ENCODE measurements around the gene EYS.
"Not testable (repeated sequence)": the region's sequence is repeated elsewhere in the genome, so short reads cannot be mapped to it uniquely, and the experiment has no call there.

The EYS gene

DNA sequence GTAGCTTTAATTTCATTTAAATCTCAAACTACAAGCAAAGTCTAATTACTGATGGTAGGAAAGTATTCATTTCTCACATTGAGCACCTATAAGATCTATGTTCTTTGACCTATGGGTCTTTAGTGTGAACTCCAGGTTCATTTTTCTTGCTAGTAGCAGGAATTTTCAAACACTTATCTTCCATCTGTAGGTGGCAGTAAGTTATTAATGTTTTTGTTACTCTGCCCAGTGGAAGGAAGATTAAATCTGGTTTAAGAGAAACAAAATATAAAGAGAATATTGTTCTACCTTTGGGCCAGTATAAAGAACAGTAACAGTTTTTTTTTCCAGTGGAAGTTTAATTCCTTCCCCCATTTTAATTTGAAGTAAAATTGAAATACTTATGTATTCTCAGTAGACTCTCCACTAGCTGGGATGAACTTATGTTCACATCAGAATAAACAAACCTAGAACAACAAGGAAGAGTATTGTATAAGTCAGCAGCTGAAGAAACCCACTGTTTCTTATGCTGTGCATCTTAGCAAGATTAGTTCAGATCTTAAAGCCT is 1743.2 kb downstream of the EYS start:
- no peak for DNase-seq (ENCODE audit: low spot score)

GRCh38 chr6:63953336-63954021 is 1753.5 kb downstream of the EYS start:
- DNase-seq (ENCODE audit: low spot score) = not testable (repeated sequence)

DNA sequence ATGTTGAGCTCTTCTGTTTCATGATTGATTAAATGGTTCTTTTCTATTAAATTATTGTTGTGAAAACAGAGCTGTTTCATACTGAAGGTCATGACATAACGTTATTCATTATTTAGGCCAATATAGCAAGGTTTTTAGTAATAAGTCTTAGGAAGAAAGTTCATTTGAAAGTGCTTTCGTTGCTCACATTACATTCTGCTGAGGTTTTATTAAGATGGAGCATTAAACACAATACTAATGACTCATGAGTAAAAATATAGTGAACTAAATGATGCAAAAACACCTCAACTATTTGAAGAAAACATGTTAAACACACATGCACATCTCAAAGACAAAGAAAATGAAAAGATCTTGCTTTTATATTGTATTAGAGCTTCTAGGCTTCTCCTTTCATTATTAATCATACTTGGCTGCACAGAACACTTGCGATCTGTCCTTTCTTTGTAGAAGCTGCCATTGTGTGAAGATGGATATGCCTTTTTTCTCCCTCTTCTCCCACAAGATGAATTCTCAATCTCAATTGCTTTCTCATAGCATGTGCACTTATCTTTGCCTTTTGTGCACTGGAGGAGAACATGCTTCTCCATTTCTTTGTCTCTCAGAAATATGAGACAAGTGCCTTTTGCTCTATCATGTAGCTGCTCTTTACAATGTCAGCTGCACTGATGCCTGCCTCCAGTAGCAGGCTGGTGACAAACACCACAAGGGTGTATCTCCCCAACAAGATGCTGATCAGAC is 1759.1 kb downstream of the EYS start:
- no peak for DNase-seq (ENCODE audit: low spot score)

DNA sequence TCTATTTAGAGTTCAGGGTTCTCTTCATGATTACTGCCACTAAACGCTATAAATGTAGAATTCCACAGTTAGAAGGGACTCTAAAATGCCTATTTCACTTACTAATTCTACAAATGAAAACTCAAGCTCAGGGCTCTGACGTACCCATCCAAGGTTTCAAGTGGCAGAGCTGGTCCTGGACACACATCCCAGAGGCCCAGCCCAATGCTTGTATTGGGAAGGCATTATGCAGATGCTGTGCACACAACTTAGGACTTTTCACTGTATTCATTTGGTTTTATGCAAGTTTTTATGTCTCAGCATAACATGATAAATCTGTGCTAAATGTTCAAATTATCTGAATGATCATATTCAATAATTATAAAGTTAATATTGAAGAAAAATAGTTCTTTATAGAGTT is 1761.0 kb downstream of the EYS start:
- DNase-seq (ENCODE audit: low spot score) = no peak

DNA sequence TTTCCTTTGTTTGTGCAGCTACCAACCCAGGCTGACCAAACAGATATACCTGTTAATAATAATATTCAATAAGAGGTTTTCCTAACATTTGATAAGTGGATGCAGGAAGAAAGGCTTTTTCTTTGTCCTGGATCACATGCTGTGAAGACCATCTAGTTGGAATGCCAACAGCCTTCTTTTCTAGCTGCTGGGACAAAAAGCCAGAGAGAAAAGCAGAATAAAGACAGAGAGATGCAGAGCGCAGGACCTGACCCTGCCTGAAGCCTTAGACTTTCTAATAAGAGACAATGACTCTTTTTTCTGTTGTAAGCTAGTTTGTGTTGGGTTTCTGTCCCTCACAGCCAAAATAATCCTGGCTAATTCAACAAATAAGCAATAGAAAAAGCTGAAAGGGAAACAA is 1763.2 kb downstream of the EYS start:
- DNase-seq (ENCODE audit: low spot score) = no peak

GRCh38 chr6:63941747-63942470 is 1765.1 kb downstream of the EYS start:
- no peak for DNase-seq (ENCODE audit: low spot score)

DNA sequence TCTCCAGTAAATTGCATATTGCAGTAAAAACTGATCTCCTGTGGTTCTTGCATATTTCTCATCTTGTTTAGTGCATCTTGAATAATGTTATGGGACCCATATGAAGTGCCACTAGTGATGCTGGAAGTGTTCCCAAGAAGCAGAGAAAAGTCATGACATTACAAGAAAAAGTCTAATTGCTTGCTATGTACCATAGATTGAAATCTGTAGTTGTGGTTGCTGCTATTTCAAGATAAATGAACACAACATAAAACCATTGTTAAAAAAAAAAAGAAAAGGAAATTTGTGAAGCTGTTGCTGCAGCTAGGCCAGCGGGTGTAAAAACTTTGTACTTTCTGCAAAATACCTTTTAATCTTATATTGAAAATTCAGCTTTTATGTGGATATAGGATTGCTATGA is 1767.0 kb downstream of the EYS start:
- no peak for DNase-seq (ENCODE audit: low spot score)

DNA sequence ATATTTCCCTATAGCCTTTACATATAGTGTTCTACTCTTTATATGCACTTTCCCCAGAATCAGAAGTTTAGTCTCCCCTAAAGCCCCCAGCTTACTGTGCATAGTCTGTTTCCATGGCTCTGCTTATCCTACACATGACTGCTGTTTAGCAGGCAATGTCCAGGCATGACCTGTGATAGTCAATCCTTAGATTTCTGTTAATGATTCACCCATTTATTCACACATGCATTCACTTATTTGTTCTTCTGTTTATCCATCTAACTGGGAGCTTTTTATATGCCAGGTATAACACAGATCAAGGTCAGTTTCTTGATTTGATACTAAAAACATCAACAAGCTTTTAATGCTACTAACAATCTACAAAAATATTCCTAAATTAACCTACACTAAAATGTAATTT is 1770.6 kb downstream of the EYS start:
- DNase-seq (ENCODE audit: low spot score) = no peak

DNA sequence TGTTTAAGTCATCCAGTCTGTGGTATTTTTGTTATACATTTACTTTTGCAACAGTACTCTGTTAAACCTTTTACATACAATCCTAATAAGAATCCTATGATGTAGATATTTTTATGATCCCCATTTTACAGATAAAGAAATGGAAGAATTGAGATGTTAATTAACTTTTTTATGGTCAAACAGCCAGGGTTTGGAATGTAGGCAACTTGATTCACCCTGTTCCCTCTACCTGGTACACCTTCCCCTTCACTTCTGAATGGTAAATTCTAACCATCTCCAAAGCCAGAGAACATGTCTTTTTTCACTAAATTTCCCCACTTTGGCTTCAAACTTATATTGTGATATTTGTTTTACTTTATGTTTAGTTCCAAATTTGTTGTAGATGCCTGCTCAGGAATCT is 1771.3 kb downstream of the EYS start:
- DNase-seq (ENCODE audit: low spot score) = no peak

DNA sequence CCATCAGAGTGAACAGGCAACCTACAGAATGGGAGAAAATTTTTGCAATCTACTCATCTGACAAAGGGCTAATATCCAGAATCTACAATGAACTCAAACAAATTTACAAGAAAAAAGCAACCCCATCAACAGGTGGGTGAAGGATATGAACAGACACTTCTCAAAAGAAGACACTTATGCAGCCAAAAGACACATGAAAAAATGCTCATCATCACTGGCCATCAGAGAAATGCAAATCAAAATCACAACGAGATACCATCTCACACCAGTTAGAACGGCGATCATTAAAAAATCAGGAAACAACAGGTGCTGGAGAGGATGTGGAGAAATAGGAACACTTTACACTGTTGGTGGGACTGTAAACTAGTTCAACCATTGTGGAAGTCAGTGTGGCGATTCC is 1773.1 kb downstream of the EYS start:
- not testable (repeated sequence) for DNase-seq (ENCODE audit: low spot score)

GRCh38 chr6:63930848-63931247 is 1776.2 kb downstream of the EYS start:
- no peak for DNase-seq (ENCODE audit: low spot score)

DNA sequence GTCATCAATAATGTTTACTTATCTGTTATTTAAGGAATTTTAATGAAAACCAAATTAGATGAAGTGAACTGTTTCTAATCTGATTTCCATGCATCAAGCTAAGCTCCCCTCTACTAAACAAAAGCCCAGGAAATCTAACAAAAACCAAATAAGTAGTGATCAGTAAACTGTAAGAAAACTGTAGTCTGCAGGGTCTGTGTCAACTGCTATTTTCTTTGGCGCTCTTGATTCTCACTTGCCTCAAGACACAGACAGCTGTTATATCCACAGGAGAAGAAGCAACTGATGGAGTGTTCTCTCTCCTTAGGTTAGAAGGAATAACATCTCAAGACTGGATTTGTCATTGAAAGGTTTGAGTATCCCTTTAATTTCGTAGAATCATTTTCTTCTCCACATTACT is 1777.9 kb downstream of the EYS start:
- no peak for DNase-seq (ENCODE audit: low spot score)

GRCh38 chr6:63928613-63929012 is 1778.4 kb downstream of the EYS start:
- no peak for DNase-seq (ENCODE audit: low spot score)

DNA sequence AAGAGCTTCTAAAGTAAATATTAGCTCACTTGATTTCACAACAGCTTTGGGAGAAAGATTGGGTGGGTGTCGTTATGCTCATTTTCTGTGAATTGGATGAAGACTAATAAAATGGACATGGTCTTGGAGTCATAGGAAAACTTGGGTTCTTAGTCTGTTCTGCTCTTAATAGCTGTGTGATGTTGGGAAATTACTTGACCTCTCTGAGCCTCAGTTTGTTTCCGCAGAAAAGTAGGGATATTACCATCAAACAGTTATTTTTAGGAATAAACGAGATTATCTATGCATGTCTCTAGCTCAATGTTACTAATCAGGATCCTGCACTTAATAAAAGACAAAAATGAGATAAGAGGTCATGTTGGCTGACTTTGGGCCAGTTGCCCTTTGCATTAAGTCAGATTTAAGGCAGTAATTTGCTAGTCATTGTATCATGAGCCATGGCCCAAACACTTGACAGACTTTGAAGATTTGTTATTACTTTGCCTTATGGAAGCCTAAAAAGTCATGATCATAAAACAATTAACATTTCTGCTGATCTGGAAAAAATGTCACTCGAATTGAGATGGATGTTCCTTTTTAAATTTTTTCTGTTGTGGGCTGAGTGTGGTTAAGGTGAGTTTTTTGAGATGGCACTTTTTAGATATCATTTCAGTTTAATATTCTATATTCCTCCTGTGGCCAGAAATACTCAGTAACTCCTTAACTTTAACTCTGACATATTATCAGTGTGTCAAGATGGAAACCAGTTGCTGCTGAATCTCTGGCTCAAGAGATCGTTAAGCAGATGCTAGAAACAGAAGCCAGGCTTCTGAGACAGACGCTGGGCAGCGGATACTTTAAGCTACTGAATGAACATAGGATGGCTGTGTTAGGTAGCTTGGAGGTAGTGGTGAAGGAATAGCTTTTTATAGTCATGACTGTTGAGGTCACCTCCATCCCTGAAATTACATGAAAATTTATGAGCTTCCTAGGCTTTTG is 1779.8 kb downstream of the EYS start:
- DNase-seq (ENCODE audit: low spot score) = no peak

DNA sequence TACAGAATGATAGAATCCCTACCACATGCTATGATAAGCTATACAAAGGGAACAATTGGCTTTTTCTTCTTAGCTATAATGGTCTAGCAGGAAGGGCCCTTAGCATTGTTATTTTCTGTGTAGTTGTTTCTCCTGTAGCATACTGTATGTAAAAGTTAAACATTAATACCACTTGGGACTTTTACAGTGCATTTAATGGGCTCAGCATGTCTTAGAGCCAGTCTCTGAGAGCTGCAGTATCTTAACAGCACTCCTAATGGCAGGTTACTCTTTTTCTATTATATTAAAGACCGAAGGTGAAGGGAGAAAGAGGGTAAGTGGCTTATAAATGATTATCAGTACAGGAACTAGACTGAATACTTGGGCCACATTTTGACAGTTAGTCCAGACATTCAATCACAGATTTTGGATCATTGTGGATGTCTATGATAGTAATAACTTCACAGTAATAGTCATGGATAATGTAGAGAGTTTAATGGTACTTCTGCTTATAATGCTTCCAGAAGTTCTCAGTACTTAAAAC is 1780.7 kb downstream of the EYS start:
- DNase-seq (ENCODE audit: low spot score) = no peak

DNA sequence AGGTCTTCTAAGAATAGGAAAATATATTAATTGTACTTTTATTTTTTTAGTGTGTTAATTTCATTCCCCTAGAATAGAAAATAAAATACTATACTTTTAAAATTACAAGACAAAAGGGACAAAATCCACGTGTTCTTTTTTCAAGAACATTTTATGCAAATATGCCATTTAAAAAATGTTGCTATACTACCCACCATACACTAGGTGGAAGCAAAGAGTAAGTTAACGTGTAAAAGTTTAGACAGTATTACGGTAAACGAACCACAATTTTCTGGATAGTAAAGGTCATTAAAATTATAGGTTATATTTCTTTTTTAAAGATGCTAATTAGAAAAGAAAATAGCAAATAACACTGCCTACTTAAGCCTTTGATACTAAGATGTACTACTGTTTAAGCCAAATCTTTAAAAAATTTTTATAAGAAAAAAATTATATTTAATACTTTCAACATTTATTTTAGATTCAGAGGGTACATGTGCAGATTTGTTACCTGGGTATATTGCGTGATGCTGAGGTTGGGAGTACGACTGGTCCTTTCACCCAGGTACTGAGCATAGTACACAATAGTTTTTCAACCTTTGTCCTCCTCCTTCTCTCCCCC is 1783.8 kb downstream of the EYS start:
- peak; percentile 14 for DNase-seq (ENCODE audit: low spot score)

- no peak for DNase-seq (ENCODE audit: low spot score)
Measured at GRCh38 chr6:63919556-63920110, 1787.4 kb downstream of the EYS start.

GRCh38 chr6:63912887-63913286 is 1794.1 kb downstream of the EYS start:
- DNase-seq (ENCODE audit: low spot score) = no peak

DNA sequence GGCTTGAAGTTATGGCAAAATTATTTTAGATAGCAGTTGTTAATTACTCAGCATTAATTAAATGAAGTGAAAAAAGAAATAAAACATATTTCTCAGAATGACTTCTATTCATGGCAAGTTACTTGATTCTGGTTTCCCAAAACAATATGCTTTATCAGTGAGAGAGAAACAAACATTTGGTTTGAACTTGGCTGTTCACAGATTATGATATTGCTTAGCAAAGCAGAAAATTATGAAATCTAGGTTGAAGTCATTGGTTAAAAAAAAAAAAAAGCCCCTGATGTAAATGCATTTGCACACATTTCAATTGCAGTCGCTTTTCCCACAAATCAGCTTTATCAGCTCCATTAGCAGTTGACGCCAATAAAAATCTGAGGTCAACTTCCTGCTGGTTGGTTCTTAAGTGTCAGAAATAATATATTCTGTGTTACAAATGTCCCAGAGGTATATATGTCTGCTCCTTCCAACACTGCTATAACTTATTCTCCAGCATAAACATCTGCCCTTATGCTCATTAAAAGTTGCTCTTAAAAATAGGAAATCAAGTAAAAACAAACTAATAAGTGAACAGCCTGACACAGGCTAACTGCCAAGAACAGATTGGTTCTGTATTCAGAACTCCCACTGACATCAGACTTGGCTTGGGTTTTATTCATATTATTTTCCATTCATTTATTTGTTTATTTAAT is 1796.0 kb downstream of the EYS start:
- DNase-seq (ENCODE audit: low spot score) = no peak

GRCh38 chr6:63904650-63905248 is 1802.3 kb downstream of the EYS start:
- no peak for DNase-seq (ENCODE audit: low spot score)

Data from germinal center (tissue), 1 donor.